CD4-positive, alpha-beta T cell treated with Interleukin-21 for 1 hour (primary cell): ENCODE results near the gene PPY.
"Not testable (repeated sequence)": the region's sequence is repeated elsewhere in the genome, so short reads cannot be mapped to it uniquely, and the experiment has no call there.

Experiments
- DNase-seq: peaks from one replicate; pipeline ENCODE4 v3.0.0-alpha.2; 2020

Gene PPY, protein sequence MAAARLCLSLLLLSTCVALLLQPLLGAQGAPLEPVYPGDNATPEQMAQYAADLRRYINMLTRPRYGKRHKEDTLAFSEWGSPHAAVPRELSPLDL

GRCh38 chr17:43942051-43942685, at the start of gene PPY:
Gene PPY (minus strand): TSS chr17:43942476. CDS start chr17:43941654, 822 bp downstream.
- no peak for DNase-seq

- DNase-seq: no peak
Measured at GRCh38 chr17:43988301-43988700, 46.0 kb upstream of the PPY start.

- DNase-seq: no peak
Measured at GRCh38 chr17:43987131-43988021, 45.1 kb upstream of the PPY start.

- no peak for DNase-seq
Measured at GRCh38 chr17:43986225-43986981, 44.1 kb upstream of the PPY start.

- no peak for DNase-seq
Measured at GRCh38 chr17:43984521-43984920, 42.2 kb upstream of the PPY start.

DNA sequence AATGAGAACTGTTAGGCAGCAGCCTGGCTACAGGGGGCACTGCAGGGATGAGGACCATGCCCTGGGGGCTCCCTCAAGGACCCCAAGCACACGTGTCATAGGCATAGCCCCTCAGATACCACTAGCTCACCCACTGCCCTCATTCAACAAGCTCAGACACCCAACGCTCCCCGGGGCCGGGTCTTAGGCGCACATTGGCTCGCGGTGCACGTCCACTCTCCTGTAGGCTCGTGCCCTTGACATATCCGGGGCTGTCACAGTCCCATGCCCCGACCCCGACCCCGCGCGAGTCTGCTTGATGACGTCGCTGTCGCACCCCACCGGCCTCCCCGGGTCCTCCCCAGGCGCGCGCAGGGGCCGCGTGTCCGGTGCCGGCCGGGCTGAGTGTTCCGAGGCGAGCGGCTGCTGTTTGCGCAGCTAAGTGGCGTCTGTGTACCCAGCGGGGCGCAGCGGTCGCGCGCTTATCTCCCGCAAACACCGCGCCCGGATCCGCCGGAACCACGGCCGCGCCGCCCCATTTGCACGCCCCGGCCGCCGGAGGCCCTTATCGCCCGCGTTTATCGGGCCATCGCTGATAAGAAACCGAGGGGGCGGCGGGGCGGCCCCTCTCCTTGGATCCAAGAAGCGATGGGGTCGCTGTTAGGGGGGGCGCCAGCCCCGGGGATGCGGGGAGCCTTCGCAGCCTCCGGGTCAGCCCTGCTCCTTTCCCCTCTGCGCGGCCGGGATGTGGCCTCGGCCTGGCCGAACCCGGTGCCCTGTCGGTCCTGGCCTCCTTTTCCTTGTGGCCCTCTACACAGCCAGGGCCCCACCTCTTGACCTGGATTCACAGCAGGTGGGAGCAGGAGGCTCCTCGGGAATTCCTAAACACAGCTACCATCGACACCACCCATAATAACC, 41.5 kb upstream of the PPY start:
- DNase-seq: no peak

DNA sequence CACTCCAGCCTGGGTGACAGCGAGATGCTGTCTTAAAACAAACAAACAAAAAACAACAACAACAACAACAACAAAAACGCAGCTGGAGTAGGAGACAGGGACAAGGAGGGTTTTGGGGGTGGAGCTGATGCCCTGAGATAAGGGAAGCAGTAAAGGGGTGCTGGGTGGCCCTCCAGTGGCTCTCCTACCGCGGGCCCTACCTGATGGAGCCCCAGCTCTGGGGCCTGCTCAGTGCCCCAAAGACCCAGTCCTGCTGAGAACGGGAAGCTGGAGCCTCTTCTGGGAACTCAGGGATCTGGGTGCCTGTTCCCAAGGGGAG, 40.9 kb upstream of the PPY start:
- DNase-seq: no peak

GRCh38 chr17:43982171-43982570, 39.9 kb upstream of the PPY start:
- DNase-seq: no peak

DNA sequence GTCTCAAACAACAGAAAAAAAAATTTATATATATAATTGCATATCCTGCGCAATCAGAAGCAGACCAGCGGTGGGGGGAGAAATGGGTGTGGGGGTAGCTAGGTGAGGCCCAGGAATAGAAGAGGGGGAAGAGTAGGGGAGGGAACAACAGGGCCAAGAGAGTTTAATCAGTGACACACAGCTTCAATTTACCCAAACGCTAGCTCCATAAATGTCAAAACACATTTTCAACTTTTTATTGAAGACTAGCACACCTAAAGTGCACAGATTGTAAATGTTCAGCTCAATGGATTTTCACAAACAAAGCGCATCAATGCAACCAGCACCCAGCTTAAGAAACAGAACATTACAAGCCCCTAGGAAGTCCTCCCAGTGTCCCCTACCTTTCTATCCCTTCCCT, 37.4 kb upstream of the PPY start:
- DNase-seq: no peak

DNA sequence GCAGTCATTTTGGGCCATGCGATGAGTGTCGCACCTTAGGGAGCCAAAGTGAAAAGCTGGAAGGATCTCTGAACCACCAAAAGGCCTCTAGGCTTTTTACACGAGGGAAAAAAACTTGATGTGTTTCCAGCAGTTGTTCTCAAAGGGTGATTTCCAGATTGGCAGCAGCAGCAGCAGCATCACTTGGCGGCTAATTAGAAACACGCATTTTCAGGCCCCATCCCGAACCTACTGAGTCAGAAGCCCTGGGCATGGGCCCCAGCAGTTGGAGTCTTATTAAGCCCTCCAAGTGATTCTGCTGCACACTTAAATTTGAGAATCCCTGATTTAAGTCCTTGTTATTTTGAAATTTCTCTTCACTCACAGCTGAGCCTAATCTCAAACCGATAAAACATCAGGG, 36.7 kb upstream of the PPY start:
- DNase-seq: no peak

DNA sequence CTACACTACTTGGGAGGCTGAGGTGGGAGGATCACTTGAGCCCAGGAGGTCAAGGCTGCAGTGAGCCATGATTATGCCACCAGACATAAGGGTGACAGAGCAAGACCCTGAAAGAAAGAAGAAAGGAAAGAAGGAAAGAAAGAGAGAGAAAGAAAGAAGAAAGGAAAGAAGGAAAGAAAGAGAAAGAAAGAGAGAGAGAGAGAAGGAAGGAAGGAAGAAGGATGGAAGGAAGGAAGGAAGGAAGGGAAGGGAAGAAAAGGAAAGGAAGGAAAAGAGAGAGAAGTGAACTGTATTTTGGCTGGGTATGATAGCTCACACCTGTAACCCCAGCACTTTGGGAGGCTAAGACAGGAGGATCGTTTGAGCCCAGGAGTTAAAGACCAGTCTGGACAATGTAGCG, 35.8 kb upstream of the PPY start:
- DNase-seq: no peak

GRCh38 chr17:43976963-43977837, 34.9 kb upstream of the PPY start:
- no peak for DNase-seq

GRCh38 chr17:43975898-43976297, 33.6 kb upstream of the PPY start:
- DNase-seq: no peak

DNA sequence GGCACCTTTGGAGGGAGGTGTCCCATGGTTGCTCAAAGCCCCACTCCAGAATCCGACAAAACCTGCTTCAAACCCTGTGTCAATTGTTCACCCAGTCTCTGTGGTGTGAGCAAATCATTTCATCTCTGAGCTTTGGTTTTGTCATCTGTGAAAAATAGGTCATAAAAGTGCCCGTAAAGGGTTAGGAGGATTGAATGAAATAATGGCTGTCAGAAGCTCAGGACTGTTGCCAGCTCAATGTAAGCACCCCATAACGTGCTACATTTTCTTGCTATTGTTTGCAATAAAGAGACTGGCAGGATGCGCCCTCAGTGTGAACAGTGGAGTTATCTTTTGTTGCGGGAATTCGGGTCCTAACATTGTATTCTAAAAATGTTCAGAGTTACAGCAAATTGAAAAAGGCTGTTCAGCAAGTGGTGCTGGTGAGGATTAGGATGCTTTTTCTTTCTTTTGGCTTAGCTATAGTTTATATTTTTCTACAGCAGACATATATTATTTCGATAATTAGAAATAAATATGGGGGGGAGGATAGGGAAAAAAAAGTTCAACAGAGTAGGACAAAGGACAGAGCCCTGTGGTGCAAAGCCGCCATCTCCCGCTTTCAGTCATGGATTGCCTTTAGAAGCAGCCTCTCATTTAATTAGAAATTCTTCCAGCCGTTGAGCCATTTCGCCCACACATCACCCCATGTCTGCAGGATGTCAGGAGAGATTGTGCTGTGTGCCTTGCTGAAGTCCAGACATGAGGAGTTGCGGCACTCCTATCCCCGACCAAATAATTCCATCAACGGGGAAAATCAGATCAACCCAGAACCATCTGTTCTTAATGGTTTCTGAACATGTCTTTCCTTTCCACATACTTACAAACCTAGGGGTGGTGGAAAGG, 32.3 kb upstream of the PPY start:
- no peak for DNase-seq

DNA sequence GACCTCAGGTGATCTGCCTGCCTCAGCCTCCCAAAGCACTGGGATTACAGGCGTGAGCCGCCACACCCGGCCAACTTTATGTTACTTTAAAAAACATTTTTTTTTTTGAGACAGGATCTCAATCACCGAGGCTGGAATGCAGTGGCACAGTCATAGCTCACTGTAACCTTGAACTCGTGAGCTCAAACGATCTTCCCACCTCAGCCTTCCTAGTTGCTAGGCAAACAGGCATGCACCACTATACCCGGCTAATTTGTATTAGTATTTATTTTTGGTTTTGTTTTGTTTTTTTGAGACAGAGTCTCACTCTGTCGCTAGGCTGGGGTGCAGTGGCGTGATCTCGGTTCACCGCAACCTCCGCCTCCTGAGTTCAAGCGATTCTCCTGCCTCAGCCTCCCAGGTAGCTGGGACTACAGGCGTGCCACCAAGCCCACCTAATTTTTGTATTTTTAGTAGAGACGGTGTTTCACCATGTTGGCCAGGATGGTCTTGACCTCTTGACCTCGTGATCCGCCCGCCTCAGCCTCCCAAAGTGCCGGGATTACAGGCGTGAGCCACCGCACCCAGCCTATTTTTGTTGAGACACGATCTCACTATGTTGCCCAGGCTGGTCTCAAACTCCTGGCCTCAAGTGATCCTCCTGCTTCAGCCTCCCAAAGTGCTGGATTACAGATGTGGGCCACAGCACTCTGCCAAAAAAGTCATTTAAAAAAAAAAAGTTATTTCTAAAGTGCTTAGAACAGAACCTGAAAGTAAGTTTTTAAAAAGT, 30.4 kb upstream of the PPY start:
- not testable (repeated sequence) for DNase-seq

DNA sequence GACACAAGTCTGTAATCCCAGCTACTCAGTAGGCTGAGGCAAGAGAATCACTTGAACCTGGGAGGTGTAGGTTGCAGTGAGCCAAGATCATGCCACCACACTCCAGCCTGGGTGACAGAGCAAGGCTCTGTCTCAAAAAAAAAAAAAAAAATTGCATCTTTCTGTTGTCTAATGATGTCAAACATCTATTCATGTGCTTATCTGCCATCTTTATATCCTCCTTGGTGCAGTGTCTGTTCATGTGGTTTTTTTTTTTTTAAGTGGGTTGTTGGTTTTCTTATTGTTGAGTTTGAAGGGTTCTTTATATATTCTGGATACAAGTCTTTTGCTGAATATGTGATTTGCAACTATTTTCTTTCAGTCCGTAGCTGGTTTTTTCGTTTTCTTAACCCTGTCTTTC, 29.2 kb upstream of the PPY start:
- not testable (repeated sequence) for DNase-seq

DNA sequence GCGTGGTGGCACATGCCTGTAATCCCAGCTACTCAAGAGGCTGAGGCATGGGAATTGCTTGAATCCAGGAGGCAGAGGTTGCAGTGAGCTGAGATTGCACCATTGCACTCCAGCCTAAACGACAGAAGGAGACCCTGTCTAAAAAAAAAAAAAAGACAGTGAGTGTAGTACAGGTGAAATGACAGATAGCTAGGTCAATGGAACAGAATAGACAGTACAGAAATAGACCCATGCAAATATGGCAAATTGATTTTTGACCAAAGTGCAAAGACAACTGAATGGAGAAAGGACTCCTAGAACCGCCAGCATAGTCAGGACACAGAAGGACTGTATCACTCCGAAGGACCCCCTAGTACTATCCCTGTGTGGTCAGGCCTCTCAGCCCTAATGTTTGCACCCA, 28.1 kb upstream of the PPY start:
- DNase-seq: no peak

DNA sequence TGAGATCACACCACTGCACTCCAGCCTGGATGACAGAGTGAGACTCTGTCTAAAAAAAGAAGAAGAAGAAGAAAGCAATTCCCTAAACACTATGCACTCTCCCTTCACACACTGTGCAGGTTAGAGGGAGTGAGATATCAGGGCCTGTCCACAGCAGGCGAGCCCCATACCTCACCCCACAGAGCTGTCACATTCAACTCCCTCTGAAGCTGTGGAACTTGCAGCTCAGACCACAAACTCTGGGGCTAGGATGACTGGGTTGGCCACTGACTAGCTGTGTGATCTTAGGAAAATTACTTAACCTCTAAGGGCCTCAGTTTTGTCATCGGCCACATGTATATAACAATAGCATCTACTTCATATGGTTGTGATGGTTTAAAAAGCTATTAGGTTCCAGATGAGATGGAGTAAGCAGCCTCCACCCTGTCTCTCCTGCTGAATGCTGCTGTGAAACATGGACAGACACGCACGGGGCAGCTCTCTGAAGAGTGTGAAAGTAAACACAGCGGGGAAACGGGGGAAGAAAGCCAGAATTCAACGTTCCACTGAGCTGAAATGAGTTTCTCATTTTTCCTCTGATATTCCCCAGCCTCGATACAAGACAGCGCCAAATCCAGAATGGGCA, 25.1 kb upstream of the PPY start:
- no peak for DNase-seq

DNA sequence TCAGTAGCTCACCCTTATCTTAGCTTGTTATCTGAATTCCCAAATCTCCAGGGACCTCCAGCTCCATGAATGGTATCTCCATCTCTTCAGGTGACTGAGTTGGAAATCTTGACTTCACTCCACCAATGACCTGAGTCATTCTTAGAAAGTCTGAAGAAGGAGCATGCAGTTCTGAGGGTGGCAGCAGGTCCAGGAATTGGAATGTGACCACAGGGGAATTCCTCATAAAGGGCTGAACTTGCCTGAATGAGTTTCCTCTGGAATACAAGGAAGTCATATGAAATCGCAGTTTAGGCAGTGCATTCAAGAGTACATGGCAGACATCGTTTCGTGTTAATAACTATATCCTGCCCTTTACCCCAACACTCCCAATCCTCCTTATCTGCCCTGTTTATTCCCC, 24.0 kb upstream of the PPY start:
- DNase-seq: no peak
